Activated T-helper 9 cell treated with anti-CD3 and anti-CD28 coated beads, Interleukin-2, amount 50 U/mL, for 16 hours (primary cell): ENCODE results near the gene METTL22.

Experiments
- DNase-seq: peaks from one replicate; pipeline ENCODE4 v3.0.0-alpha.2; 2020; ENCODE audit warnings: low read depth

Gene METTL22

DNA sequence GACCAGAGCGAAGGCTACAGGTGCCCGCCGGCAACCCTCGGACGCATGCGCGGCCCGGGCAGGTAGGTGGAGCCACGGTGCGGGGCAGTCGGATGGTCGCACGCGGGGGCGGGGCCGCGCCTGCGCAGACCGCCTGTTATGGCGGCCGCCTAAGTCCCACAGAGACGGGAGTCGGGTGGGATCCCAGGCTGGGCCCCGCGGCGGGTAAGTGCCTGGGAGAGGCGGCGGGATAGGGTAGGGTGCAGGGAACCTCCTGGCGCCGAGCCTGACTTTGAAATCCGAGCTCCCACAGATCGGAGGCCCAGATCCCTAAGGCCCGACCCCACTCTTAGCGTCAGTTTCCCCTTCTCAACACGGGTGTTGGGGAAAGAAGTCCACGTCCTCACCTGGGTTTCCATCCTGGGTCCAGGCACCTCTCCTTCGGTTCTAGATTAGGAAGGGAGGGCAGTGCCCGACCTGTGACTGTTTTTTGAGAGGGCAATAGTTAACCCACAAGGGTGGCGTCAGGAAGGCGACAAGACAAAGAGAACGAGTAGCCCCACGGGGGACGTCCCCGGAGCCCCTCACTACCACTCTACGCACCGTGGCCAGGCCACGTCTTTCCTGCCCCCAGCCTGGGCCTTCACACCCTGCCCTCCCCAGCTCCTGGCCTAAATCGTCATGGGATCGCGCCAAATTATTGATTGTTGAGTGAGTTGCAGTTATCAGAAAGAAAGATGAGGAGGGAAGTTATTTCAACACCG lies at the start of gene METTL22:
METTL22 (plus strand) TSS at position 127 of the 743 bp plus-strand sequence. CDS start 3,968 bp downstream, outside the sequence.
- peak; percentile 89 for DNase-seq

GRCh38 chr16:8572063-8572918 lies 49.2 kb upstream of the METTL22 start:
- DNase-seq: no peak

GRCh38 chr16:8572919-8573724 lies 48.4 kb upstream of the METTL22 start:
- no peak for DNase-seq

DNA sequence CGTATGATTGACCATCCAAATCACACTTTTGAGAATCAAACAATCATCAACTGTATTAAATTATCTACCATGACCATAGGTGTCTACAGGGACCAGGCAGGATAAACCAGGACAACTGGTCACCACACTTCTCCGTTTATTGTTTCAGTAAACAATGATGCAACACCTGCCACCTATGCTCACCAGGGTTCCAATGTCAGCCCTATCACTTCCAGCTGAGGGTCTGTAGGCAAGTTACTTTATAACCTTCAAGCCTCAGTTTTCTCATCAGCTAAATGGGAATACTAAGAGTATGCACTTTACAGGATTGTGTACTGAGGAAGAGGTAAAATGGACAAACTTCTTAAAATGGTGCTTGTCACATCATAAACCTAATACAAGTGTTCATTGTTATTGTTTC lies 46.1 kb upstream of the METTL22 start:
- no peak for DNase-seq

GRCh38 chr16:8576141-8577004 lies 45.1 kb upstream of the METTL22 start:
- DNase-seq: no peak

GRCh38 chr16:8577678-8578304 lies 43.7 kb upstream of the METTL22 start:
- no peak for DNase-seq

DNA sequence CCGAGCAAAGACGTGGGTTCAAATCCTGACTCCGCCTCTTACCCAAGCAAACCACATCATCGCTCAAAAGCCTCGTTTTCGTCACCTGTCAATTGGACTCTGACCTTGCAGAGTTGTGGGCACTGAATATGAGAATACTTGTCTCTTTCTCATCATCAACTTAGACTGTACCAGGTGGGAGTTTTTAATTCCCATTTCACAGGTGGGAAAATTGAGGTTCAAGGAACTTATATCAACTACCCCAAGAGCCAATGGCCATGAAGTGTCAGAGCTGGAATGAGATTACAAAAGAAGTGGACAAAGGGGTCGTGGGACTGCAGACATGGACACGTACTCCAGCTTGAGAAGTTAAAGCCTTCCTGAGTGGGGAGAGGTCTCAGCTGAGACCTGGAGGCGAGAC lies 41.9 kb upstream of the METTL22 start:
- DNase-seq: no peak

GRCh38 chr16:8581831-8582580 lies 39.5 kb upstream of the METTL22 start:
- no peak for DNase-seq

DNA sequence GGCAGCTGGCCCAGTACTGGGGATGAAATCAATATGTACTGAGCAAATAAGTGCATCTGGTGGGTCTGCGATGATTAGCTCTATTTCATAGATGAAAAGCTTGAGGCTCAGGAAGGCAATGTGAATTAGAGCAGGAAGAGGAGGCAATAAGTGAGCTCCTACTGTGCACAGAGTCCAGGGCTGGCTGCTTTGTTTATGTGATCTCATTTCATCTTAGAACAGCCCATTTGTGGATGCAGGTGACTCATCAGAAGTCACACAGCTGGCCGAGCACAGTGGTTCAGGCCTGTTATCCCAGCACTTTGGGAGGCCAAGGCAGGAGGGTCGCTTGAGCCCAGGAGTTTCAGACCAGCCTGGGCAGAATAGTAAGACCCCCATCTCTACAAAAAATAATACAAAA lies 38.3 kb upstream of the METTL22 start:
- no peak for DNase-seq

DNA sequence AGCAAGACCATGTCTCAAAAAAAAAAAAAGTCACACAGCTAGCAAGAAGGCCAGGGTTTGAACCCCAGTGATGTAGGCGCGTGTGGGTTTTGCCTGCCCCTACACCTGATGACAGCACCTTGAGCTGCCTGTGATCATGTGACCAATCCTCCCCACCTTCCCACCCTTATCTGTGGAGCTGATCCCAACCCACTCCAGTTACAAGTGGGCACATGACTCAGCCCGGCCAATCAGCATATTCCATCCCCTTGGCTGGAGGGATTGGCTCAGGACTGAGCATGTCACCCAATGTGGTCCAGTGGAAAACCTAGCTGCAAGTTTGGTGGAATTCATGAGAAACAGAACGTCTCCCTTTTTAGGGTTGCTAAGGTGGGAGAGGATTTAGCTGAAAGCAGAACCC lies 37.8 kb upstream of the METTL22 start:
- DNase-seq: no peak

DNA sequence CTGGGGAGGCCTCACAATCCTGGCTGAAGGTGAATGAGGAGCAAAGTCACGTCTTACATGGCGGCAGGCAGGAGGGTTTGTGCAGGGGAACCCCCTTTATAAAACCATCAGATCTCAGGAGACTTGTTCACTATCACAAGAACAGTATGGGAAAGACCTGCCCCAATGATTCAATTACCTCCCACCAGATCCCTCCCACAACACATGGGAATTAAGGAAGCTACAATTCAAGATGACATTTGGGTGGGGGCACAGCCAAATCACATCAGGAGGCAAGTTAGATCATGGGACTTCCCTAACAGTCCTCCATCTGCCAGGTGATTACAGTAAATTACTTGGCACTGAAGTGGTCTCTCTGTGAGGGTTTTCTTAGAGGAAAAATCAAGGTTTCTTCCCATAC lies 36.5 kb upstream of the METTL22 start:
- DNase-seq: no peak

GRCh38 chr16:8585857-8586256 lies 35.6 kb upstream of the METTL22 start:
- no peak for DNase-seq

GRCh38 chr16:8587065-8587464 lies 34.4 kb upstream of the METTL22 start:
- DNase-seq: no peak

- DNase-seq: no peak
Observed at GRCh38 chr16:8588682-8589056, 32.8 kb upstream of the METTL22 start.

- DNase-seq: no peak
Observed at GRCh38 chr16:8589057-8589899, 32.2 kb upstream of the METTL22 start.

- no peak for DNase-seq
Observed at GRCh38 chr16:8589900-8590688, 31.4 kb upstream of the METTL22 start, which contains the start of gene TMEM114. Gene TMEM114 (minus strand): TSS chr16:8590511. CDS start chr16:8589838, 673 bp downstream.

- no peak for DNase-seq
Observed at GRCh38 chr16:8590811-8591210, 30.7 kb upstream of the METTL22 start.

GRCh38 chr16:8591451-8591850 lies 30.0 kb upstream of the METTL22 start:
- no peak for DNase-seq
